Right renal pelvis (tissue), 4 donors: ENCODE measurements around the gene SHE. TPM values are rescaled to one million over a fixed set of nuclear protein-coding genes. Genes with fewer than 3 reads are reported as not detected.

Experiments
- polyA plus RNA-seq, 4 donors: library from polyadenylated mRNA; unstranded; fragments of 120-200 nt; gene quantifications; one replicate each; pipeline ENCODE4 v1.2.1, GENCODE V29; 2013; ENCODE audit not compliant: insufficient read length in 4 of 4

Gene SHE
- polyA plus RNA-seq, 4 donors = 10.7 to 13.1 (median 11.0) TPM

Other genes starting within 250 kb of the SHE start
- 10 to 100 TPM; 83.4 to 87.2 (median 85.3) TPM for gene HAX1, start 229.8 kb downstream of the SHE start, polyA plus RNA-seq
- under 1 TPM in 2 of 4 donors, not detected in 2; 0.10 to 0.37 TPM for gene AQP10, start 181.3 kb downstream of the SHE start, polyA plus RNA-seq
- gene ATP8B2, start 176.9 kb downstream of the SHE start, polyA plus RNA-seq = 10 to 100 TPM; 25.9 to 28.0 (median 26.5) TPM
- gene IL6R, start 97.1 kb downstream of the SHE start, polyA plus RNA-seq = 1 to 10 TPM; 6.5 to 8.1 (median 6.7) TPM
- 1 to 10 TPM in 3 of 4 donors, under 1 TPM in 1; 0.83 to 1.5 (median 1.2) TPM for gene TDRD10, start 193 bp downstream of the SHE start, polyA plus RNA-seq
- 100 to 1,000 TPM; 110 to 134 (median 121) TPM for gene UBE2Q1, start 56.2 kb upstream of the SHE start, polyA plus RNA-seq
- gene CHRNB2, start 65.4 kb upstream of the SHE start, polyA plus RNA-seq = under 1 TPM; 0.41 to 0.60 (median 0.49) TPM
- 100 to 1,000 TPM; 132 to 151 (median 147) TPM for gene ADAR, start 105.8 kb upstream of the SHE start, polyA plus RNA-seq